PC-3 (cell line): ENCODE results near the gene ARSB. TPM values are rescaled to one million over a fixed set of nuclear protein-coding genes. Genes with fewer than 3 reads are reported as not detected.

Experiments used
- ATAC-seq: fragments of 200-7000 bp; cut with Tn5 transposase; 2 replicates; pipeline ENCODE4 v1.9.1; 2020; ENCODE audit warnings: mild to moderate bottlenecking, moderate library complexity
- BruUV-seq: library from RNA; stranded (reverse); fragments of 400-500 nt; replicated peaks from 2 replicates; lab custom pipeline; 2021; lab: Mats Ljungman, UMichigan
- CTCF ChIA-PET: fragments of 300-600 bp; sonication (Branson Sonifier 250); formaldehyde crosslinking; loops from one replicate; lab custom pipeline; 2022; ENCODE audit warnings: antibody characterized with exemption; lab: Charles Lee
- POLR2A ChIA-PET: fragments of 300-600 bp; sonication (Branson Sonifier 250); formaldehyde crosslinking; loops from one replicate; lab custom pipeline; 2022; ENCODE audit warnings: antibody characterized with exemption; ENCODE audit not compliant: unreplicated experiment; lab: Charles Lee
- DNase-seq: peaks from one replicate; pipeline ENCODE4 v3.0.0-alpha.2; 2015
- H2AFZ ChIP-seq: fragments of 300-600 bp; sonication (generic); 2 replicates; pipeline ENCODE4 v1.6.0; 2016; ENCODE audit warnings: antibody characterized with exemption, low read length
- H3F3A ChIP-seq: fragments of 300-600 bp; sonication (generic); one replicate; pipeline ENCODE4 v1.6.0; 2017; ENCODE audit warnings: antibody characterized with exemption, low read length, control low read depth, mild to moderate bottlenecking; ENCODE audit not compliant: unreplicated experiment
- H3K27ac ChIP-seq: fragments of 300-600 bp; sonication (generic); 2 replicates; pipeline ENCODE4 v1.5.1; 2016; ENCODE audit warnings: mild to moderate bottlenecking, low read length
- H3K27me3 ChIP-seq: fragments of 300-600 bp; sonication (generic); 2 replicates; pipeline ENCODE4 v1.6.1; 2016; ENCODE audit warnings: low read length, mixed read lengths
- H3K36me3 ChIP-seq: fragments of 300-600 bp; sonication (generic); 2 replicates; pipeline ENCODE4 v1.6.1; 2016; ENCODE audit warnings: low read depth, mixed run types, low read length, mixed read lengths
- H3K4me1 ChIP-seq: fragments of 300-600 bp; sonication (generic); 2 replicates; pipeline ENCODE4 v1.5.1; 2016; ENCODE audit warnings: low read length; ENCODE audit not compliant: insufficient read depth
- H3K4me2 ChIP-seq: fragments of 300-600 bp; sonication (generic); 2 replicates; pipeline ENCODE4 v1.6.0; 2016; ENCODE audit warnings: low read length
- H3K4me3 ChIP-seq: fragments of 300-600 bp; sonication (generic); 2 replicates; pipeline ENCODE4 v1.5.1; 2016; ENCODE audit warnings: mild to moderate bottlenecking, low read length, mixed read lengths
- H3K79me2 ChIP-seq: fragments of 300-600 bp; sonication (generic); 2 replicates; pipeline ENCODE4 v1.6.1; 2017; ENCODE audit warnings: low read length, mixed read lengths
- H3K9ac ChIP-seq: fragments of 300-600 bp; sonication (generic); 2 replicates; pipeline ENCODE4 v1.6.0; 2016; ENCODE audit warnings: mild to moderate bottlenecking, low read length
- H3K9me2 ChIP-seq: fragments of 300-600 bp; sonication (generic); replicated peaks from 2 replicates; pipeline ENCODE4 v1.6.1; 2016; ENCODE audit warnings: mixed run types, low read length, mixed read lengths
- H3K9me3 ChIP-seq: fragments of 300-600 bp; sonication (generic); 2 replicates; pipeline ENCODE4 v1.6.1; 2016; ENCODE audit warnings: low read length, mixed read lengths
- H4K20me1 ChIP-seq: fragments of 300-600 bp; sonication (generic); 2 replicates; pipeline ENCODE4 v1.6.1; 2016; ENCODE audit warnings: low read length, mixed read lengths
- CTCF ChIP-seq: fragments of 300-600 bp; sonication (generic); conservative IDR thresholded peaks from 2 replicates; pipeline ENCODE4 v1.5.1; 2017; ENCODE audit warnings: antibody characterized with exemption, low read depth, mild to moderate bottlenecking, low read length
- EZH2 ChIP-seq: fragments of 300-600 bp; sonication (generic); IDR thresholded peaks from one replicate; pipeline ENCODE4 v1.6.1; 2017; ENCODE audit warnings: antibody characterized with exemption, mild to moderate bottlenecking, low read length; ENCODE audit not compliant: unreplicated experiment
- EZH2phosphoT487 ChIP-seq: fragments of 300-600 bp; sonication (generic); IDR thresholded peaks from 2 replicates; pipeline ENCODE4 v1.6.1; 2018; ENCODE audit warnings: mild to moderate bottlenecking, antibody characterized with exemption, low read length, borderline replicate concordance
- intact Hi-C: fragments of 100-400 bp; cut with micrococcal nuclease; formaldehyde crosslinking; loops from 2 replicates; pipeline ENCODE4 v1.9.0; 2023
- total RNA-seq: library from RNA; depleted of rRNA; stranded (reverse); fragments of >200 nt; gene quantifications from 2 replicates; pipeline ENCODE4 v1.2.3, GENCODE V29; 2014

Gene ARSB
- total RNA-seq, 1 experiment from 2014 or later, result 8.1 TPM

GRCh38 chr5:78979909-78980308, 5.2 kb downstream of the ARSB start:
- Histone ChIP-seq H3K27me3 (no peaks in the 10 kb centered on the region), H3K36me3 (no peaks in the 10 kb centered on the region), H4K20me1 (no peaks in the 10 kb centered on the region), H3K79me2 (no peaks in the 10 kb centered on the region), H3K4me3 (no peak overlapping the region), H3K9me2 (no peaks in the 10 kb centered on the region), H3K9ac (no peak overlapping the region), H3K4me2 (no peak overlapping the region), H3K27ac (no peak overlapping the region), H3F3A (no peaks in the 10 kb centered on the region), H2AFZ (no peak overlapping the region), H3K4me1 (peaks cover 31% of the 10 kb centered on the region), H3K9me3 (no peaks in the 10 kb centered on the region)
- ChIA-PET CTCF (no interaction called here), POLR2A (no interaction called here)
- DNase-seq (no peak), ATAC-seq (no peak)
- intact Hi-C loops, result no loop called here
- no TSS peak for BruUV-seq
- TF ChIP-seq CTCF (no peak), EZH2 (no peak), EZH2phosphoT487 (no peak)

- no peaks in the 10 kb centered on the region for H3K9me3 ChIP-seq
- intact Hi-C loops, result no loop called here
- H3K36me3 ChIP-seq, result no peaks in the 10 kb centered on the region
- no peak for ATAC-seq
- no peak overlapping the region for H3K27ac ChIP-seq
- H3K4me2 ChIP-seq, result no peak overlapping the region
- no peak overlapping the region for H3K4me3 ChIP-seq
- TF ChIP-seq EZH2phosphoT487 (no peak), EZH2 (no peak), CTCF (no peak)
- no peaks in the 10 kb centered on the region for H3K79me2 ChIP-seq
- no TSS peak for BruUV-seq
- H4K20me1 ChIP-seq, result no peaks in the 10 kb centered on the region
- H2AFZ ChIP-seq, result no peak overlapping the region
- DNase-seq, result no peak
- no peaks in the 10 kb centered on the region for H3K9me2 ChIP-seq
- no peaks in the 10 kb centered on the region for H3F3A ChIP-seq
- H3K4me1 ChIP-seq, result peaks cover 31% of the 10 kb centered on the region
- ChIA-PET CTCF (no interaction called here), POLR2A (no interaction called here)
- no peak overlapping the region for H3K9ac ChIP-seq
- no peaks in the 10 kb centered on the region for H3K27me3 ChIP-seq
Observed at GRCh38 chr5:78979117-78979742, 5.9 kb downstream of the ARSB start.

- intact Hi-C loops, result no loop called here
- Histone ChIP-seq H3K9me3 (no peaks in the 10 kb centered on the region), H2AFZ (no peak overlapping the region), H4K20me1 (no peaks in the 10 kb centered on the region), H3K27ac (no peak overlapping the region), H3K36me3 (no peaks in the 10 kb centered on the region), H3K27me3 (no peaks in the 10 kb centered on the region), H3K79me2 (no peaks in the 10 kb centered on the region), H3K4me1 (peaks cover 1% of the 10 kb centered on the region), H3K9ac (no peak overlapping the region), H3K4me2 (no peak overlapping the region), H3K9me2 (no peaks in the 10 kb centered on the region), H3F3A (no peaks in the 10 kb centered on the region), H3K4me3 (no peak overlapping the region)
- TF ChIP-seq EZH2phosphoT487 (no peak), EZH2 (no peak), CTCF (no peak)
- ATAC-seq (no peak), DNase-seq (no peak)
- ChIA-PET CTCF (no interaction called here), POLR2A (no interaction called here)
- no TSS peak for BruUV-seq
Observed at GRCh38 chr5:78975035-78975434, 10.1 kb downstream of the ARSB start.
